Vagina (tissue), 2 donors: ENCODE measurements around the gene ARHGEF16. TPM values are rescaled to one million over a fixed set of nuclear protein-coding genes. Genes with fewer than 3 reads are reported as not detected.

Experiments used
- DNase-seq, 2 donors: peaks; one replicate each; pipeline ENCODE4 v3.0.0-alpha.2; 2017; ENCODE audit errors: extremely low spot score in 2 of 2
- H3K27ac ChIP-seq: fragments of 200-600 bp; sonication (generic); one replicate; pipeline ENCODE4 v1.5.1; 2019
- H3K27me3 ChIP-seq: fragments of 200-600 bp; sonication (generic); one replicate; pipeline ENCODE4 v1.5.1; 2019
- H3K36me3 ChIP-seq, 2 donors: fragments of 200-600 bp; sonication (generic); one replicate each; pipeline ENCODE4 v1.5.1; 2017 to 2019
- H3K4me1 ChIP-seq: fragments of 200-600 bp; sonication (generic); one replicate; pipeline ENCODE4 v1.5.1; 2019
- H3K4me3 ChIP-seq, 2 donors: fragments of 200-600 bp; sonication (generic); 1 replicate in 1 of 2; 2 replicates in 1 of 2; pipeline ENCODE4 v1.5.1; 2016 to 2019
- H3K9me3 ChIP-seq: fragments of 200-600 bp; sonication (generic); one replicate; pipeline ENCODE4 v1.5.1; 2019
- POLR2A ChIP-seq, 2 donors: fragments of 450-650 bp; IDR thresholded peaks; one replicate each; pipeline ENCODE4 v1.6.1; 2017; ENCODE audit warnings: antibody characterized with exemption in 2 of 2, mild to moderate bottlenecking in 2 of 2, moderate library complexity in 2 of 2
- POLR2AphosphoS5 ChIP-seq, 2 donors: sonication (generic); formaldehyde crosslinking; IDR thresholded peaks; one replicate each; pipeline ENCODE4 v1.9.0; 2017; ENCODE audit warnings: antibody characterized with exemption in 2 of 2, mild to moderate bottlenecking in 2 of 2, low read depth in 1 of 2; ENCODE audit not compliant: insufficient read depth in 1 of 2
- intact Hi-C: fragments of 100-400 bp; cut with DNase I; formaldehyde crosslinking; loops from one replicate; pipeline ENCODE4 v1.15.1; 2023
- total RNA-seq: library from RNA; depleted of rRNA; stranded (reverse); fragments of >200 nt; gene quantifications from one replicate; pipeline ENCODE4 v1.2.3, GENCODE V29; 2016
- TF ChIP-seq, protein P1 (sequence below), 3 experiments: fragments of 450-650 bp in 2 of 3; fragments of 200-600 bp in 1 of 3; sonication (generic) in 1 of 3; IDR thresholded peaks; one replicate each; pipeline ENCODE4 v1.5.1; 2017 to 2019; ENCODE audit warnings: antibody characterized with exemption in 3 of 3, mild to moderate bottlenecking in 2 of 3, moderate library complexity in 2 of 3

ARHGEF16 gene
- total RNA-seq, 1 donor from 2014 or later, result 6.4 TPM

DNA sequence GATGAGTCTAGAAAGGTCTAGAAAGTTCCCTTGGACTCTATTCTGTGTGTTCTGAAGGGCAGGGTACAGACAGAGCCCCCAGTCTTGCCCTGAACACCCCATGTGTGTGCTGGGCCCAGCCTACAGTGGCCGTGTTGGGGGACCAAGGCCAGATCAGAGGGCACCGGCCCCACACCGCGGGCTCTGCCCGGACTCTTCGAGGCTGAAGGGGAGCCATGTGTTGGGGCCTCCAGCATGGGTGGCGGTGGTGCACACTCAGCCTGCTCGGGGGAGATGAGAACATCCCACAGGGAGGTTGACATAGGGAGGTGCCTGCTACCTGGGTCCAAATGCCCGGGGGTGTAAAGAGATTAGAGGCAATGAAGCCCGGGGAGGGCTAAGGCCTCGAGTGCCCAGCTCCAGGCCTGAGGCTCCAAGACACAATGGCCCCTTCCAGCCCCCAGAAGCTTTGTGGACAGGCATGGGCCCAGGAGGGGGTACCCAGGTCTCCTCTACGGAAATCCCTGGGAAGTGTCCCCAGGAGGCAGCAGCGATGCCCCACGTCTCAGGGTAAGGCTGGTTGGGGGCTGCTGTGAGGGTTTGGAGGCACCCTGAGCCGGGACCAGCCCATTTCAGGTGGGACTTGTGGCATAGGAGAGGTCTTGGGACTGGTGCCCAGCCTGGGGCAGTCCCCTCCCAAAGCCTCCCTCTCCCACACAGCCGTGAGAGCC lies 12.1 kb downstream of the ARHGEF16 start:
- no peaks in the 10 kb centered on the region for H3K9me3 ChIP-seq
- H3K36me3 ChIP-seq, result no peaks in the 10 kb centered on the region
- intact Hi-C loops, result no loop called here
- DNase-seq, result no peak
- H3K27ac ChIP-seq, result peak overlapping the region; percentile 29
- H3K27me3 ChIP-seq, result no peaks in the 10 kb centered on the region
- no peak overlapping the region for H3K4me3 ChIP-seq
- peaks cover 58% of the 10 kb centered on the region for H3K4me1 ChIP-seq
- TF ChIP-seq POLR2A (IDR thresholded peaks at IDR 0.05) (no peak), POLR2AphosphoS5 (IDR thresholded peaks at IDR 0.05; ENCODE audit: insufficient read depth in 1 of 2, low read depth in 1 of 2) (no peak)
- TF ChIP-seq, protein P1, sequence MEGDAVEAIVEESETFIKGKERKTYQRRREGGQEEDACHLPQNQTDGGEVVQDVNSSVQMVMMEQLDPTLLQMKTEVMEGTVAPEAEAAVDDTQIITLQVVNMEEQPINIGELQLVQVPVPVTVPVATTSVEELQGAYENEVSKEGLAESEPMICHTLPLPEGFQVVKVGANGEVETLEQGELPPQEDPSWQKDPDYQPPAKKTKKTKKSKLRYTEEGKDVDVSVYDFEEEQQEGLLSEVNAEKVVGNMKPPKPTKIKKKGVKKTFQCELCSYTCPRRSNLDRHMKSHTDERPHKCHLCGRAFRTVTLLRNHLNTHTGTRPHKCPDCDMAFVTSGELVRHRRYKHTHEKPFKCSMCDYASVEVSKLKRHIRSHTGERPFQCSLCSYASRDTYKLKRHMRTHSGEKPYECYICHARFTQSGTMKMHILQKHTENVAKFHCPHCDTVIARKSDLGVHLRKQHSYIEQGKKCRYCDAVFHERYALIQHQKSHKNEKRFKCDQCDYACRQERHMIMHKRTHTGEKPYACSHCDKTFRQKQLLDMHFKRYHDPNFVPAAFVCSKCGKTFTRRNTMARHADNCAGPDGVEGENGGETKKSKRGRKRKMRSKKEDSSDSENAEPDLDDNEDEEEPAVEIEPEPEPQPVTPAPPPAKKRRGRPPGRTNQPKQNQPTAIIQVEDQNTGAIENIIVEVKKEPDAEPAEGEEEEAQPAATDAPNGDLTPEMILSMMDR (IDR thresholded peaks at IDR 0.05), result no peak

DNA sequence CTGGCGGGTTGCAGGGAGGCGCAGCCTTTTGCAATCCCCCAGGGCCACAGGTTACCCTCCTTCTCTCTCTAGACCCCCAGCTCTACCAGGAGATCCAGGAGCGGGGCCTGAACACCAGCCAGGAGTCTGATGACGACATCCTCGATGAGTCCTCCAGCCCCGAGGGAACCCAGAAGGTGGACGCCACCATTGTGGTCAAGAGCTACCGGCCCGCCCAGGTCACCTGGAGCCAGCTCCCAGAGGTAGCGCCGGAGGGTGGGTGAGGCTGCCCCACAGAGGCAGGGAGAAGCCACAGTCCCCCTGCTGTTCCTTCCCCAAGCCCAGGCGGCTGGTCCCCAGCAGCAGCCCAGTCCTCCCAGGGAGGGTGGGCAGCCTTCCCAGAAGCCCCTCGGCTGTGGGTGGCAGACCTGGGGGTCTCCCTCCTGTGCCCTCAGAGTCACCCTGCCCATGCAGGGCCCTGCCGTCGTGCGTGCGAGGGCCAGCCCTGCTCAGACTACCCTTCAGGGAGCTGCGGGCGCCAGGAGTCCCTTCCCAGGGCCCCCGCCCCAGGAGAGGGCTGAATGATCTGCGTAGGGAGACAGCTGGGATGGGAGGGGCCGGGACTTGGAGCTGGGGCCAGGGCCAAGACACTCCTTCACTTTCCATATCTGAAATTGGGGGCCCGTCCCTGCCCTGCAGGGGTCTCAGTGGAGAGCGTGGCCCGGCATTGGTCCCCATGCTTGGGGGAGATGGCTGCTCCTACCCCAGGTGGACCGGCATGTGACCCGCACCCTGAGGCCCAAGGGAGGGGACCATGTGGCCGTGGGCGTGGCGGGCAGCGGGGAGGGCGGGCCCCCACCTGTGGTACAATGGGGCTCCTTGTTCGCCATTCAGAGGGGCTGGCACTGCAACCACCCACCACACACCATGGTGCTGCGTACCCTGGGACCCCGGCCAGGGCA lies 12.9 kb downstream of the ARHGEF16 start:
- no peak for DNase-seq
- Histone ChIP-seq H3K9me3 (no peaks in the 10 kb centered on the region), H3K27me3 (no peaks in the 10 kb centered on the region), H3K4me3 (no peak overlapping the region), H3K27ac (peak overlapping the region; percentile 29), H3K4me1 (peaks cover 63% of the 10 kb centered on the region), H3K36me3 (no peaks in the 10 kb centered on the region)
- intact Hi-C loops, result no loop called here
- no peak for TF ChIP-seq POLR2A (IDR thresholded peaks at IDR 0.05)
- TF ChIP-seq, protein P1 (IDR thresholded peaks at IDR 0.05), result no peak
- no peak for TF ChIP-seq POLR2AphosphoS5 (IDR thresholded peaks at IDR 0.05; ENCODE audit: insufficient read depth in 1 of 2, low read depth in 1 of 2)

DNA sequence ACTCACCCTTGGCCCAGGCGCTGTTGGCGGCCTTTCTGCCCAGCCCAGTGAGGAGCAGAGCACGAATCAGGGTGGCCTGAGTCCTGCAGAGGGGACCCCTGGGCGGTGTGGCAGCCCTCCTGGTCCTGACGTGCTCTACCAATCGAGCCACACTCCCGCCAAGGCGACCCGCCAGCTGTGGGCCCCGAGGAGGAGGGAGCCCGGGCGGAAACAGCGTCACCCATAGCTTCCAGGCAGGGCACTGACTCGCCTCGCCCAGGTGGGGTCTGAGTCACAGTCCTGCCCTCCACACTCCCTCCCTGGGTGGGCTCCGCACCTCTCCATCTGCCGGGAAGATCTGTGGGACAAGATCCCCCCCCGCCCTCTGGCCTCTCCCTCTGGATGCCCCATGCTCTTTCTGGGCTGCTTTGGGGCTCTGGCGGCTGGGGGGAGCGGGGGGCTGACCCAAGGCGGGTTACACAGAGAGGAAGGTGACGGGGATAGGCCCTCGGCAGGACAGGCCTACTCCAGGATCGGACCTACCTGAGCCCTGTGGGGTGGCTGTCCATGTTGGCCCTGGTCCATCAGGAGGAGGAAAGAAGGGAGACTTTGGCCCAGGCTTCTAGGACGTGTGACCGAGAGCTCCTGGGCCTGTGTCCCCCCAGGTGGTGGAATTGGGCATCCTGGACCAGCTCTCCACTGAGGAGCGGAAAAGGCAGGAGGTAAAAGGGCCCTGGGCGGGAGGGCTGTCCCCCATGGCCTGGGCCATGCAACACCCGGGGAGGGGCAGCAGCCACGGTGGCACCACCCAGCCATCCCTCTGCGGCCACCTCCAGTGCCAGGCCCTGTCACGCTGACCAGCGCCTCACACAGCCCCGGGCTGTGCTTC lies 14.0 kb downstream of the ARHGEF16 start:
- Histone ChIP-seq H3K4me3 (no peak overlapping the region), H3K36me3 (no peaks in the 10 kb centered on the region), H3K27me3 (no peaks in the 10 kb centered on the region), H3K9me3 (no peaks in the 10 kb centered on the region), H3K4me1 (peaks cover 73% of the 10 kb centered on the region), H3K27ac (no peak overlapping the region)
- no peak for DNase-seq
- no peak for TF ChIP-seq POLR2A (IDR thresholded peaks at IDR 0.05)
- no peak for TF ChIP-seq POLR2AphosphoS5 (IDR thresholded peaks at IDR 0.05; ENCODE audit: insufficient read depth in 1 of 2, low read depth in 1 of 2)
- TF ChIP-seq, protein P1 (IDR thresholded peaks at IDR 0.05), result no peak
- intact Hi-C loops, result no loop called here

DNA sequence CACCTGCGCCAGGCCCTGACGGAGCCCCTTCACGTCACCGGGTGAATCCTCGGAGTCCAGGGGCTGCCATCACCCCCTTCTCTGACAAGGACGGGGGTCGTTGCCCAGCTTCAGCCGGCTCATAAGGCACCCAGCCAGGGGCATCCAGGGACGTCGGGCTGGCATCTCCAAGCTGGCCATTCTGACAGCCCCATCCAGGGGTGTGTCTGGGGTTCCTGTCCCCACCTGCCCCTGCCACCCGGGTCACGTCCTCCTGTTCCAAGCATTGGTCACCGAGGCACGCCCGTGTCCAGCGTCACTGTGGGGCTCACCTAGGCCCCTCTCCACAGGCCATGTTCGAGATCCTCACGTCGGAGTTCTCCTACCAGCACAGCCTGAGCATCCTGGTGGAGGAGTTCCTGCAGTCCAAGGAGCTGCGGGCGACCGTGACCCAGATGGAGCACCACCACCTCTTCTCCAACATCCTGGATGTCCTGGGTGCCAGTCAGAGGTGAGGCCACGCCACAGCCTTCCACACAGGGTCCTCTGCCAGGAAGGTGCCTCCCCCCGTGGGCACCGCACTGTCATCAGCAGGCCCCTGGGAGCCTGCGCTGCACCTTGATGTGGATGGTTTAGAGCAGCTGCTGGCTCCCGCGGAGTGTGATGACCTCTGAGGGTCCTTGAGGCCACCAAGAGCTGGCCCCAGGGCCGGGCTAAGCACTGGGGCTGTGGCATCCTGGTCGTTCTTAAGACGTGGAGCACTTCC lies 14.8 kb downstream of the ARHGEF16 start:
- Histone ChIP-seq H3K27me3 (no peaks in the 10 kb centered on the region), H3K36me3 (no peaks in the 10 kb centered on the region), H3K4me1 (peaks cover 81% of the 10 kb centered on the region), H3K4me3 (no peak overlapping the region), H3K9me3 (no peaks in the 10 kb centered on the region), H3K27ac (no peak overlapping the region)
- DNase-seq, result no peak
- intact Hi-C loops, result no loop called here
- TF ChIP-seq POLR2A (IDR thresholded peaks at IDR 0.05) (no peak), POLR2AphosphoS5 (IDR thresholded peaks at IDR 0.05; ENCODE audit: insufficient read depth in 1 of 2, low read depth in 1 of 2) (no peak)
- TF ChIP-seq, protein P1 (IDR thresholded peaks at IDR 0.05), result no peak
